Right kidney (tissue), 9 donors: Measurements from ENCODE around the gene P2RY6.
"Not testable (repeated sequence)": the region's sequence is repeated elsewhere in the genome, so short reads cannot be mapped to it uniquely, and the experiment has no call there.

ENCODE experiments used
- DNase-seq: peaks from one replicate; pipeline ENCODE4 v3.0.0-alpha.2; 2016
- long read RNA-seq, 8 donors: transcript quantifications; one replicate each; lab custom pipeline, GENCODE V29; 2026

P2RY6 gene
- long read RNA-seq, donor 1, partial matches to known transcripts = 0 of 1 reads
- long read RNA-seq, donor 1, other reads (novel, unspliced or antisense) = 0 of 1 reads
- long read RNA-seq, donor 2, partial matches to known transcripts = 0 of 1 reads
- long read RNA-seq, donor 2, other reads (novel, unspliced or antisense) = 0 of 1 reads
- long read RNA-seq, donor 3 = 0 reads
- long read RNA-seq, donor 4, partial matches to known transcripts = 0 of 1 reads
- long read RNA-seq, donor 4, other reads (novel, unspliced or antisense) = 0 of 1 reads
- long read RNA-seq, donor 5 = 0 reads
- long read RNA-seq, donor 6, partial matches to known transcripts = 0 of 2 reads
- long read RNA-seq, donor 6, other reads (novel, unspliced or antisense) = 0 of 2 reads
- long read RNA-seq, donor 7 = 0 reads
- long read RNA-seq, donor 8 = 0 reads

DNA sequence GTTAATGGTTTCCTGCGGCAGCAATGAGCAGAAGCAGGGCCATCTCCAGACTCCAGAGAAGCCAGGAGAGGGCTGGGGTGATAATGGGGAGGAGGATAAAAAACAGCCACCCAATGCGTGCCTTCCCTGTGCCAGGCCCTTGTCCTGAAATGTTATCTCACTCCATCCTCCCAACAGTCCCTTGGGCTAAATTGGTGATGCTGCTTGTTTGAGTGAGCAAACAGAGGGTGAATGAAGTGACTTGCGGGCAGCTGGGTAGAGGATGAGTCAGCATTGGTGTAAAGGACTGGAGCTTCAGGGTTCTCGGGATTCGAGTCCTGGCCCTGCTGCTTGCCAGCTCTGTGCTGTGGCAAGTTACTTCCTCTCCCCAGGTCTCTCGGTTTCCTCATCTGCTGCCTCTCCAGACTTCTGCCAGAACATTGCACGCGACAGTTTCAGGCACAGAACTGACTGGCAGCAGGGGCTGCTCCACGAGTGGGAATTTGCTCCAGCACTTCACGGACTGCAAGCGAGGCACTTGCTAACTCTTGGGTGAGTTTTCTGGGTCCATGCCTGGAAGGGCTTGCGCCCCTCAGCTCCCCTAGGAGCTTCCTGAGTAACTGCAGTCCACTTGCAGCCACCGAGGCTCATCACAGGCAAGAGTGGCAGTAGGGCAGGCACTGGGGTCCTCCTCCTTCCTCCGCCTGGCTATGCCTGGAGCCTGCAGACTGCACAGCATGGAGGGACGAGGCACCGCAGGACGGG, at the start of gene P2RY6:
TSS of gene P2RY6 (plus strand) at position 403 of the 744 bp plus-strand sequence. CDS start 24,181 bp downstream, outside the sequence.
- no peak for DNase-seq

GRCh38 chr11:73223998-73224730, 48.0 kb upstream of the P2RY6 start:
- DNase-seq = no peak

DNA sequence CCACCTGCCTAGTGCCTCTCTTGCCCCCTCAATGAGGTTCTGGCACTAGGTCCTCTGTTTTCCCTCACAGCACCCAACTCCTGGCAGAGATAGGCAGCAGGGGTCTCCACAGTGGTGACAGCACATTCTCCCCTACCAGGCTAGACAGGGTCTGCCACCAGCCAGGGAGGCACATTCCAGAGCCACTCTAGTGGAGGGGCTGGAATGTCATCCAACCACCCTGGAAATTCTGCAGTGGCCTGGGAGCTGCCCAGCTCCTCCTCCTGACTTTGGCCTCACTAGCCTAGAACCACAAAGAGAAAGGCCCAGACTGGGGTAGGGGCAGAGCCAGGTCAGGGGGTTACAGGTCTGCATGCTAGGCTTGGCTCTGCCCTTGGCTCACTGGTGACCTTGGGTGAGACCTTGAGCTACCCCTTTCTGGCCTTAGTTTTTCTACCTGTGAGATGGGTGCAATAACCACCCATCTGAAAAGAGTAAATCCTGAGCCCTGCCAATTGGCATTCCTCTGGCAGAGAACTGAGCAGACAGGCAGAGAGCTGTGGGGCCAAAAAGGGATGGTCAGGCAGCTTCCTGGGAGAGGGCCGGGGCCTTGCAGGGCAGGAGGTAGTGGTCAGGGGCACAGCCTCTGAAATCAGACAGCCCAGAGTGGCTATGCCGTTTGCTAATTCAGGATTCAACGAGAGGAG, 47.0 kb upstream of the P2RY6 start:
- no peak for DNase-seq

DNA sequence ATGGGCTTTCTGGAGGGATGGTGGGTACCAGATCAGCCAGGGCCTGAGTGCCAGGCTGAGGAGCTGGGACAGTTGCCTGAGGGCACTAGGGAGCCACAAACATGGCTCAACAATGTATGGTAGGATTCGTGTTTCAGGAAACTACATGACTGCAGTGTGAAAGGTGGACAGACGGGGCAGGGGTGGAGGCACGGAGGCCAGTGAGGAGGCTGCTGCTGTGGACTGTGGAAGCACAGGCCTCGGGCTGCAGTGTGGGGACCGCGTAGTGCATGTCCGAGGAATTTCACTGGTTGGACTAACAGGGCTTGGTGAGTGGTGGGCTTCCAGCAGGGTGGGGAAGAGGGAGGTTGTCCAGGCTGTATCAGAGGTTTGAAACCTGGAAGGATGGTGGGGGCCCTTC, 46.3 kb upstream of the P2RY6 start:
- DNase-seq = no peak

DNA sequence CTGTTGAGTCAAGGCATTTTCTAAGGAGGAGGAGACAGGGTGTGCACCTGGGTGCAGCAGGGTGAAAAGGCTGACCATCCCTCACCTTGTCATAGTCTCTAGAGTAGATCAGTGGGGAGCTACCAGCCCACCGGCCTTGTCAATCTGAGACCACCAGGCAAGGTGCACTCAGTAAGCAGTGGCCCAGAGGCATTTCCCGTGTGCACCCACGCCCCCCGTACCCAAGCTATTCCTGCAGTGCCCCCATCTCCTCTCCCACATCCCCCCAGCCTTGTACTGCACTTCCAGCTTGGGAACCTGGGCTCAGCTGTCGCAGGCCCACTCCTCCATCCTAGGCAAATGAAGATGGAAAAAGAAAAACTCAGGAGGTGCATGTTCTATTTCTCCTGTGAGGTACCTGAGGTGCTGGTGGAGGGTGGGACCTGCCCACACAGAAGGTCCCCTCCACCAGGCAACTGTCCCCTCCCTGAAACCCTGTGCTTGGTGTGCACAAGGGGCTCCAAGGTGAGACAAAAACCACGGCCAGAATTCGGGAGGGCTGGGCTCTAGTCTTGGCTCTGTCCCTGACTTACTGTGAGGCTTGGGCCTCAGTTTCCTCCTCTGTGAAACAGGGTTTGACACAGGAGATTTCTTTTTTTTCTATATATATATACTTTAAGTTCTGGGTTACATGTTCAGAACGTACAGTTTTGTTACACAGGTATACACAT, 45.7 kb upstream of the P2RY6 start:
- DNase-seq = no peak

DNA sequence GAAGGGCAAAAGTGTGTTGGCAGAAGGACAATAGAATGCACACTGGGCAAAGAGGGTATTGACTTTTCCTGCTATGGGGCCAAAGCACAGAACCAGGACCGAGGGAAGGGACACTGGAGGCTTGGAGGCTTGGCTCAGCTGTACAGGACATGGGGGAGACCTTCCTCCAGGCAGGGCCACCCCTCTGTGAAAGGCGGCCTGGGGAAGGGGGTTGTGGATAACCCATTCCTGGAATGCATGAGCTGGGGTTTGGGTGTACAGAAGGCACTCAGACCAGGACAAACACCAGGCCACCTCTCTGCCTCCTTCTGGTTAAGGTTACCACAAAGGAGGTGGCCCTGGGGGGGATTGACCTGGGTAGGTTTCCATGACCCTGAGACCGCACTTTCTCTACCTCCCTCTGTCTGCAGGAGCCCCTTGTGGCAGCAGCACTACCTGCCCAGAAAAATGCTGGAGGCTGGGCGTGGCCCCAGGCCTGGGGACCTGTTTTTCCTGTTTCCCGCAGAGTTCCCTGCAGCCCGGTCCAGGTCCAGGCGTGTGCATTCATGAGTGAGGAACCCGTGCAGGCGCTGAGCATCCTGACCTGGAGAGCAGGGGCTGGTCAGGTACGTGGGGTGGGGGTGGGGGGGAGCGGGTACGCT, 44.4 kb upstream of the P2RY6 start:
- no peak for DNase-seq

DNA sequence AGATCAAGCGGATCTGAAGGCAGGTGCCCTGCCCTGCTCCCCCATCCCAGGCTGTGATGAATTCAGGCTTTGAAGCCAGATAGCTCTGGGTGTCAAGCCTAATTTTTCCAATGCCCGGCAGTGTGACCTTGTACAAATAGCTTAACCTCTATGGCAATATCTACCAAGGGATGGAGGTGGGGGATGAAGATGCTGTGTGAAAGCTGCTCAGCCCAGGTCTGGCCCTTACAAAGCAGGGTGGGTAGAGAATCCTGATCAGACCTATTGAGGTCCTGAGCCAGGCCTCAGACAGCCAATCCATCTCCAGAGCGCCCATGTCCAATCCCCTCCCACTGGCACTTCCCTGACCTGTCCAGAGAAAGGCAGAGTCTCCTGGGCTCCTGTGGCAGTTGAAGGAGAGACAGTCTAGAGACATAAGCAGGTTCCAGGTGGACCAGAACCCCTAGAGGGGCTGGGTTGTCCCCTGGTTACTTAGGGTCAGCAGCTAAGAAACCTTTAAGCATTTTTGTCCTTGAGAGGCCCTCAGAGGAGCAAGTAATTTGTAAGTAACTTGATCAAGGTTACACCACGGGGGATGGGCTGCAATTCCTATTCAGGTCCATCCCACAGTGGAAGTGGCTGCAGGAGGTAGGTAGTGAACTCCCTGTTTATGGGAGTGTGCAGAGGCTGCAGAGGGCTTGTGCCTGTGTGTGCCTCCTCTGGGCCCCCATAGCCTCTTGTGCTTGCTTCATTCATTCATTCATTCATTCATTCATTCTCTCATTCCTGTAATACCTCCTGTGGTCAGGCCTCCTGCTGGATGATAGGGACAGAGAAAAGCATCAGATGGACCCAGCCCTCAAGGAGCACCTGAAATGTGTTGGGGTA, 43.6 kb upstream of the P2RY6 start:
- DNase-seq = no peak

DNA sequence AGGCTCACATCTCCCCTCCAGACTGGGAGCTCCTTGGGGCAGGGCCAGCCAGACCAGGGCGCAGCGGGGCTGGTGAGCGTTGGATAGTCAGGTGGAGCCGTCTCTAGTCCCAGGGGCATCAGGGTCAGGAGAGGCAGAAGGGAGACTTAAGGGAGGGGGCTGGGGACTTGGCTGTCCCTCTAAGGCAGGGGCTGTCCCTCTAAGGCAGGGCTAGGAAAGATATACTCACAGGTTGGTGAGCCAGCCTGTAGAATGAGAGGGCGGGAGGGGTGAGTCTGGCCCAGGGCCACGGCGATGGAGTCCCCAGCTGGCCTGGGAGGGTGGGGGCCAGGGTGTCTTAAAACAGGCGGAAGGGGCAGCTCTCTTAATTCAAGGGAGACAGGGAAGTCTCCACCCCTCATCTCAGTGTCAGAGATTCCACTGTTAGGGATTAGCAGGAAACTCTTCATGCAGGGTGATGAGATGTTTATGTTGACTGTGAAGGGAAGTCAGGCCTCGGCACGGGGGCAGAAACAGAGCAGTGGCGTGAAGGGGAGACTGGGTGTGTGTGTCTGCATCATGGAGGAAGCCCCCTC, 42.7 kb upstream of the P2RY6 start:
- no peak for DNase-seq

- no peak for DNase-seq
These were observed 42.0 kb upstream of the P2RY6 start for GRCh38 chr11:73229896-73230875.

- DNase-seq = no peak
These were observed 41.2 kb upstream of the P2RY6 start for GRCh38 chr11:73230931-73231330.

GRCh38 chr11:73232487-73232886, 39.7 kb upstream of the P2RY6 start:
- not testable (repeated sequence) for DNase-seq

- no peak for DNase-seq
These were observed 38.9 kb upstream of the P2RY6 start for GRCh38 chr11:73233211-73233610.

- DNase-seq = no peak
These were observed 38.3 kb upstream of the P2RY6 start for GRCh38 chr11:73233692-73234470.

- DNase-seq = no peak
These were observed 37.5 kb upstream of the P2RY6 start for GRCh38 chr11:73234471-73235181.

- DNase-seq = no peak
These were observed 36.8 kb upstream of the P2RY6 start for GRCh38 chr11:73235236-73235786.

GRCh38 chr11:73236205-73236765, 35.9 kb upstream of the P2RY6 start:
- DNase-seq = no peak
